C4-2B (cell line): ENCODE data around the gene RPL6.

Experiments used
- CTCF ChIP-seq: fragments of 450-650 bp; conservative IDR thresholded peaks from 2 replicates; pipeline ENCODE4 v1.5.1; 2017; ENCODE audit warnings: mild to moderate bottlenecking
- ZFX ChIP-seq: fragments of 450-650 bp; IDR thresholded peaks from 2 replicates; pipeline ENCODE4 v1.6.1; 2017

- TF ChIP-seq CTCF (no peak), ZFX (no peak)
Observed at GRCh38 chr12:112430929-112431328, 21.5 kb upstream of the RPL6 start.
